DMS114 treated with DMSO at 0.1 percent for 48 hours (cell line): Measurements from ENCODE around the gene ANTXR2.

Experiments
- DNase-seq: peaks from one replicate; lab custom pipeline; 2025; ENCODE audit not compliant: unreplicated experiment; lab: John Stamatoyannopoulos, UW

Gene ANTXR2

GRCh38 chr4:79877511-79877910 lies 195.5 kb downstream of the ANTXR2 start:
- DNase-seq = no peak

GRCh38 chr4:79875344-79875899 lies 197.6 kb downstream of the ANTXR2 start:
- DNase-seq = no peak

- DNase-seq = no peak
These were observed 198.8 kb downstream of the ANTXR2 start for GRCh38 chr4:79874197-79874596.

GRCh38 chr4:79872738-79873137 lies 200.3 kb downstream of the ANTXR2 start:
- no peak for DNase-seq

- DNase-seq = no peak
These were observed 201.1 kb downstream of the ANTXR2 start for GRCh38 chr4:79871961-79872360.

GRCh38 chr4:79869597-79870237 lies 203.3 kb downstream of the ANTXR2 start:
- DNase-seq = no peak

GRCh38 chr4:79865201-79865597 lies 207.8 kb downstream of the ANTXR2 start:
- DNase-seq = no peak

- no peak for DNase-seq
These were observed 208.4 kb downstream of the ANTXR2 start for GRCh38 chr4:79864500-79865200.

- DNase-seq = no peak
These were observed 209.7 kb downstream of the ANTXR2 start for GRCh38 chr4:79863333-79863732.

- no peak for DNase-seq
These were observed 210.2 kb downstream of the ANTXR2 start for GRCh38 chr4:79862821-79863220.

GRCh38 chr4:79857811-79858210 lies 215.2 kb downstream of the ANTXR2 start:
- DNase-seq = no peak

GRCh38 chr4:79856196-79856595 lies 216.8 kb downstream of the ANTXR2 start:
- no peak for DNase-seq

- DNase-seq = no peak
These were observed 218.1 kb downstream of the ANTXR2 start for GRCh38 chr4:79854856-79855502.

- DNase-seq = no peak
These were observed 220.7 kb downstream of the ANTXR2 start for GRCh38 chr4:79852305-79852730.

GRCh38 chr4:79851625-79852304 lies 221.3 kb downstream of the ANTXR2 start:
- no peak for DNase-seq
